Left renal cortex interstitium (tissue), 4 donors: ENCODE results near the gene SMIM30. TPM values are rescaled to one million over a fixed set of nuclear protein-coding genes. Genes with fewer than 3 reads are reported as not detected.

Source experiments
- DNase-seq, 4 donors: peaks; one replicate each; pipeline ENCODE4 v3.0.0-alpha.2; 2013; ENCODE audit warnings: low read depth in 4 of 4, low spot score in 2 of 4, missing footprints in 1 of 4
- polyA plus RNA-seq, 4 donors: library from polyadenylated mRNA; unstranded; fragments of 120-200 nt; gene quantifications; one replicate each; pipeline ENCODE4 v1.2.1, GENCODE V29; 2013; ENCODE audit not compliant: insufficient read length in 4 of 4

SMIM30 gene
- polyA plus RNA-seq, 4 donors: 70.5 to 111 (median 87.3) TPM

DNA sequence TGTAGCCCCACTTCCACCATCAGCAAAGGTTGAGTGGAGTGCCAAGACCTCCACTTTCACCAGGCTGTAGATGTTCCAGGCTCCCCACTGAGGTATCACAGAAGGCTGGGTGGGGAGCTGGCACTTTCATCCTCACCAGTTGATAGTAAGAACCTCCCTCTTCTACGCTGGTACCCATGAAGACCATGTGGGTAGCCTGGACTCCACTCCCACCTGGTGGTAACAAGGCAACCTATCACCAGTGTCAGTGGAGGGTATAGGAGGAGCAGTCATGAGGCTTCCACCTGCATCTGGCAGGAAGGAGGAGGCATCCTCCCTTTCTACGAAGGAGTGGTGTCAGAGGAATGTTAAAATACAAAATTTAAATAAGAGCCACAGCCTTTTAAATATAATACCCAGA, 4.4 kb downstream of the SMIM30 start:
- DNase-seq: no peak

DNA sequence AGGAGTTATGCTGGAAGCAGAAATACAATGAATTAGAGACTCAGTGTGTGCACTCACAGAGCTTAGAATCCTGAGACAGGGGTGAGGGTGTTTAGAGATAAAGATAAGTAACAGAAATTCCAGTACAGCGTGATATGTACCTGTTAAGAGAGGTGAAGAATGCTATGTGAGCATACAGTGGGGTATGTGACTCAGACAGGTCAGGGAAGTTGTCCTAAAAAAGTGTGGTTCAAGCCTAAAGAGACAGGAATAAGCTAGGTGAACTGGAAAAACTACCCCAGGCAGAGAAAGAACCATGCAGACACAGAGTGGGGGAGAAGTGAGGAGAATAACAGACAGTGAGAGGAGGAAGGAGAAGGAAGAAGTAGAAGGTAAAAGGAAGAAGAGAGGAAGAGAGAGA, 8.6 kb downstream of the SMIM30 start:
- no peak for DNase-seq

DNA sequence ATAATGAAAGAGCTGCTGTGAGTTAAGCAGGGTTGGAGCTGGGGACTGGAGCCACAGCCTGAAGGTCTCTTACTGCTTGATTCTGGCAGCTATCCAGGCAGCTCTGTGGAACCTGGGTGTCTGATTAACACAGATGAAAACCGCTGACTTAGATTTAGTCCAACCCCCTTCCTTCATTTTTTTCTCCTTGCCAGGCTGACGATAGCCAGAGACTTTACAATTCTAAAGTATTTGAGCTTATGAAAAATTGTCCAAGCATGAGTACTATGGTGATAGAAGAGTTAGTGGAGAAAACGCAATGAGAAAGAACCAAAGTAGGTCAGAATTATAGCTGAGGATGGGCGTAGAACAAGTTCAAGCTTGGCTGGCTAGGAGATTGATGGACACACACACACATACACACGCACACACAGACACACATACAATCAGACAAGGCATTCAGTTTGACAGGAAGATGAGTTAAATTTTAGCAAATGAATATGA, 18.2 kb downstream of the SMIM30 start:
- no peak for DNase-seq

DNA sequence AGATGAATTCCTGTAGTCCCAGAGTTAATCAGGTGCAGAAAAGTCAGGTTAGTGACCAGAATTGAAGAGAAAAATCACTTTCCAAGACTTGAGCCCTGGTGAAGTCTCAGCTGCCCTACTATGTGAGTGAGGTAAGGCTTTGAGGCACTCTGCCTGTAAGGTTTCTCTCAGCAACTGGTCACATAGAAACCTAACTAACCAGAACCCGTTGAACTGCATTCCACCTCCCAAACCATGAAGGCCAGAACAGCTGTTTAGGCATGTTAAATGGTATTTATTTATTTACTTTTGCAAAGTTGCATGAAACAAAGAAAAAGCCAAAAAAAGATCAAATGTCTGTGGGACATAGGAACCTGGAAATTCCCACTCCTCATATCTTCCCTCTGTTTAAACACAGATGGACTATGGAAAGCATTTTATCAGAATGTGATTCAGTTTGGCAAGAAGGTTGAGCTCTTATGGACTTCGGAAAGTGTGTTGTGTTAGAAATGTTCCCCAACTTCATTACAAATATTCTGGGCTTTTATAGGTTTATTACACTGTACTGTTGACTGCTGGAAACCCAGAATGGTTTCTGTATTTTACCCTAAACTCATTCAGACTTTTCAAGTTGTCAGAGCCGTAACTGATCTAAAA, 19.0 kb downstream of the SMIM30 start:
- no peak for DNase-seq

DNA sequence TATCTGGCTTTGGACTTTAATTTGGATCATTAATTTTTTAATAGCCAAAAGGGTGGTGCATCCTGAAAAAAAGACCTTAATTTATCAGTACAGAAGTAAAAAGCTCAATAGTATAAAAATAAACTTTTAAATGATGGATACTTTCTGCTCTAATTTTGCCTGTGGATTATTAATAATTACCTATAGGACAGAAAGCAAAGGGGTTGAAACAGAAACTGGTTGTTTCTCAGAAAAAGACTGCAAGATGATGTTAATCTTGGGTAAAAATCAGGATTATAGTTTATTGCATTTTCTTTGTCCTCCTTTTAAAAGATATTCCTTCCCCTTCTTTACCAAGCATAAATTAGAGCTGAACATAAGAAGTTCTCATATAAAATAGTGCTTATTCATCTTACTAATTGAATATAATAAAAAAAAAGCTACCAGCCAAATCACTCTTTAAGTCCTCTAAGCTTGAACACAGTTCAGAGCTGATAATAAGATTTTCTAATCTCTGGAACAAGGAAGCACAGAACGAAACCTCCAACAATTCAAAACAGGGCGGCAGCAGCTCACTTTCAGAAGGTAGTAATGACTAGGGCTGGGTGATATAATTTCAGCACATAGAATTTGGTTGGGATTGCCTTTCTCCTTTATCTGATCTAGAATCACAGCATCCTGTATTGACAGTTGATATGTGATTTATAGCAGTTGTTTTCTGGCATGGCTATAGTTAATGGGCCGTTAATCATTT, 23.7 kb downstream of the SMIM30 start:
- DNase-seq: no peak

DNA sequence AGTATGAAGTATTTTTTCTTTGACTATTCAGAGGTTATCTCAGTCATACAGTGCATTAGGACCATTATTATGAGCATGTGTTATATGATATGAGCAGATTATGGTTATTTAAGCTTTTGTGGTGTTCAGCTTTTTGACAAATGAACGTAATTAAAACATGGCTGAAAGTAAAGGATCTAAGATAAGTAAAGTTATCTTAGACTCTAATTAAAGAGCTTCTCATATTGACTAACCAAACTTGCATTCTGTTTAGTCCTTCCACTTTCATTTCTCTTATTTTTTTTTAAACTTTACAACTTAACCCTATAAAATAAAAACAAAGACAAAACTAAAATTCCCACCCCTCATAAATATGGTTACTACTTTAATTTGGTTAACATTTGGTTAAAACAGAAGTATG, 24.8 kb downstream of the SMIM30 start:
- no peak for DNase-seq

DNA sequence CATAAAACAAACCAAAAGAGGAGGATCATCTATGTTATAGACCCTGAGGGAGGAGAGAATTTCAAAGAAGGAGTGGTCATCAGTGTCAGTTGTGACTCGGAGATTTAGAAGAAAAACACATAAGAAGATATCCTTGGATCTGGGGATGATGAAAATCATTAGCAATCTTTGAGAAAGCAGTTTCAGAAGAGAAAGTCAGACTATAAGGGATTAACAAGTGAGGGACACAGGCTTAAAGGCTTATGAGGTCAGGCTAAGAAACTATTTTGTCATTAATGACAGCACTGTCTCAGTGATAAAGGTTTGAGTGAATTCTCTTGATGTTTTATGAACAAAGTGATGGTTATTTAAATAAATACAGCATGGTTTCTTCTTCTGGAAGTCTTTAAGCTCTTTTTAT, 25.6 kb downstream of the SMIM30 start:
- DNase-seq: no peak

DNA sequence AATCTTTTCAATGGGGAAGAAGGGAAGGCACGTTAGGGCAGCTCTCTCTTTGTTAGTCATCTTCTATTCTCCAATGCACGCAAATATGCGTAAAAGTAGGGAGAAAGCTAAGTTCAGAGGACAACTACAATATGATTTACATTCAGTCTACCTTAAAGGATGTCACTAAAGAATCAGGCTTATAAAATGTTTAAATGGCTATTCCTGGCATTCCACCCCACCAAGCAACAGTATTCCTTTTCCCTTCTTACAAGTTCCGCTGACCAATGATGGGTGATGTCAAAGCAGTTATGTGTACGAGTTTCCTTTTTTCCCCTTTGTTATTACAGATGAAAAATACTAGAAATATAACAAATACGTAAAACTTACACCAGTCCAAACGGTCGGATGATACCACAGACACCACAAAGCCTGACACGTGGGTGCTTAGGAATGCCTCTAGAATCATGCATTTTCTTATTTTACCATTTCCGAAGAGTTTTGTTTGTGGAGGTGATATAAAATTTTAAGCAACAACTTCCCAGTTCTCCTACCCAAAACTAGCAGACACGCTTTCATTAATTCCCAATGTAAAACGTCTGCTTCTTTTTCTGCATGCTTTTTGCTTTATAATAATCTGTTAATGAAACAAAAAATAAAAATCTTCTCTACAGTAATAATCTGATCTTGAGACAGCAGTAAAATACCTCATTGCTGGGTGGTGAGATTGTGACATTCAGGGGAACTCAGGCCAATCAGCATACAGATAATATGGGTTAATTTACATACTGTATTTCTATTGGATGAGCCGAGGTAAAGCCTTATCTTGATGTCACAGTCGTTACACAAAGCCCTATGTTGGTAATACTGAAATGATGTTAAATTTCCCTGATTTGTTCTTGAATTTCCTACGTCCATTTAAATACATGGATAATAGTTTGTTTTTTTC, 31.0 kb downstream of the SMIM30 start:
- no peak for DNase-seq

DNA sequence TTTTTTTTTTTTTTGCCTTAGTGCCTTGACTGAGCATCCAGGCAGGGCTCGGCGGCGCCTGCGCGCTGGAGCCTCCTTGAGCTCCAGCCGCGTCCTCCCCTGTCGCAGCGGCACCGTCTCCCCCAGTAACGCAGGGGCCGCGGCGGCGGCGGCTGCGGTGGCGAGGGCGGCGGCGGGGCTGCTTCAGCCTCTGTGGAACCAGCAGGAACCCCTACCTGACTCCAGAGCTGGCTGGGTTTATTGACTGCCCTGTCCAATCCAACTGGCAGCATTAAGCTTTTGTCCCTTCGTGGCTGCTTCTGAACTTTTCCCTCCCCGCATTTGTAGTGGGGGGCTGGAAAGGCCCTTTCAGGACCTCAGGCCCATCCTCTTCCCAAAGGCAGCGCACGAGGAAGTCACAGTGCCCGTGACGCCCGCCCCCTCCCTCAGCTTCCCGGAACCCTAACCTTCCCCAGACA, 31.9 kb downstream of the SMIM30 start, which contains the start of gene GPR85:
TSS of gene GPR85 (minus strand) at position 397 of the 458 bp plus-strand sequence. CDS start 2,106 bp downstream, outside the sequence.
- DNase-seq: no peak

DNA sequence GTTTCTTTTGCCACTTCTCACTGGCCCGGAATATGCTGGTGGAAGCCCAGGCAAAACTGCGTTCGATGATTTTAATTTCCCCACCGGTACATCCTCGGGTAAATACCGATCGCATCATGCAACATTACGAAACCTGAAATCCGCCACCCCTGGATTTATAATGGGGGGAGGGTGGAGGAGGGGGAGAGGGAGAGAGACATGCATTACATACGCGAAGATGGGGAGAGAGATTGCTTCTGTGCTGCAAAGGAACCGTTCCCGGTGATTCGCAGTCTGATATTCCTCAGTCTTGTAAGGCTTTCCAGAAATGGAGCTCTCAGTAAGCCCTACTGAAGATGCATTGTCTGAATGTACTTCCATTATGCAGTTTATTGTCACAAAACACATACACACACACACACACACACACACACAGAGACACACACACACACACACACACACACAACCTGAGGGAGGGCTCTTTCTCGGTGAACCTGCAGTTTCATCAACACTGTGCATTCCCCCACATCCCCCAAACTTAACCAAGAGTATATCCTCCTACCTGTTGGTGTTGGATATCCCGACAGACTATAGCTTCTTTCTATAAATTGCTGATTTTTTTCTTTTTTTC, 32.5 kb downstream of the SMIM30 start:
- no peak for DNase-seq

DNA sequence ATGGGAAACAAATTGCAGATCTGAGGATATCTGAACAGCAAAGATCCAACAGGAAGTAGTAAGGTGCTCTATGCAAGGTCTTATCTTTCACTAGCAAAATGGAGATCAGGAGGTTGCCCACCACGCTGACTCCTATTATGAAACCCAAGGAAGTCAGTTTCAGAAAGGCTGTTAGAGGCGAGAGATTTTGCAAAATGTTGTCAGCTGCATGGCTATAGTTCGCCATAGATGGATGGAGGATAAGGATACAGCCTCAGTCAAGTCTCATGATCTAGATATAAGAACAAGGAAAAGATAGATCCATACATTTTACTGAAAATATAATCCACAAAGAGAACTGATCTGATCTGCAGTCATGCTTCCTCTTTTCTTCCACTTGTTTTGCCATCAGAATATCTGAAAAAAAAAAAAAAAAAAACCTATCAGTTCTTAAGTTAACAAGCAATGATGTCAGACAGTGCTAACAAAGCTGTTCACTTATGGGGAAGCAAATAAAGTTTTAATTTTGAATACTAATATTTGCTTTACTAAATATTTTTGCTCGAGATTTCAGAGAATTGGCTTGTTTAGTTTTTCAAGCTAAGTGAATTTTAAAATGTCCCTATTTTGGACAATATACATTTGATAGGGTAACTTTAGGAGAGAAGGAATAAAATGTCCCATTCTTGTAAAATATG, 33.7 kb downstream of the SMIM30 start:
- DNase-seq: no peak

DNA sequence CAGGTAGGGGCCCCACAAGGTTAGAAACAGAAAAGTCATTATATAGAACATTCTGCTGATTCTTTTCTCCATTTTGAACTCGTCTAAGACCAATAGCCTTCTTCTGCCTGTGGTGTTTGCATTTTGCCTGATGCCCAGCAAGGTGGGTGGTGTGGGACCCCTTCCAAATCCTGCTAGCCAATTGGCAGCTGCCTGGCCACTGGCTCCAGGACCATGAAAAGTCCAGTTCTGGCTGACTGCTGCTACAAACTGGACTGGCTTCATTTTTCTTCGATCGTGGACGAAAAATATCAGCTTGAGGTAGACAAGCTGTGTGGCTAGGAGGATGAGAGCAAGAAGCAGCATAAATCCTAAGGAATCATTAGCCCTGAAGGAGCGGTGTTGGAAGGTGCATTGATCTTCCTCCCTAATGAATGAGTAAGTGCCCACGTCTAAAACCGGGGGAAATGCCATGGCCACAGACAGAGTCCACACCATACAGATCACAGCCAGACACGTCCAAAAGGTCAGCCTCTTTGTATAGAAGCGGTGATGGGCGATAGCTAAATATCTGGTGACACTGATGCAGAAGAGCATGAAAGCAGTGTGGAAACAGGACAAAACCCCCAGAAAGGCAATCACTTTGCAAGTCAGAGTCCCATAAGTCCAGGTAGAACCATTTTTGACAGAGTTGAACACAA, 34.4 kb downstream of the SMIM30 start:
- DNase-seq: no peak

DNA sequence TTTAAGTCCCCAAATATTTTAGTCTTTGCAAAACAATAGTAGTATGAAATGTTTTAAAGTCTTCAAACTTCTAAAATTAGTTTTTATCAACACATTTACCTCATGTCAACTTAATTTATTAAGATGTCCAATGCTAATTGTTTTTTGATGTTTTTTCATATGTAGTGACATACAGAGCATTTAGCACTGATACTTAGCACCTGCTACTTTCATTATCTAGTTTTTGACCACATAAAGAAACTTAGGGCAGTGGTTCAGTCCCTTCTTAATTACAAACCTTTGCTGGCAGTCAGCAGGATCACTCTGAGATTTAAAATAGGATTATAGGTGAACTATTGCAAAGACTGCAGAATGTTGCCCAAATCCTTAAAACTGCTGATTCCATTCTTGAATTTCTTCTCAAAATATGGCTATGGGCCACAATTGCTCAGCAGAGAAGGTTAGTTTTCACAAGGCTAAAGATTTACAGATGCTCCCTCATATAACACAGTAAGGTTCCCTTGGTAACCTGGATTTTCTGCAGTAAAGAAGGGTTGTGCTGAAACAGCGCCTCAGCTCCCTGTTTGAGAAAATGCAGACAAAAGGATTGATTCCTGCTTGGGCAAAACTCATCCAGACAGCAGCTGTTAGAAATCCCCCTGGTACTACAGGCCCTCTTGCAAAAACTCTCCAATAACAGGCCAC, 35.1 kb downstream of the SMIM30 start:
- DNase-seq: no peak

DNA sequence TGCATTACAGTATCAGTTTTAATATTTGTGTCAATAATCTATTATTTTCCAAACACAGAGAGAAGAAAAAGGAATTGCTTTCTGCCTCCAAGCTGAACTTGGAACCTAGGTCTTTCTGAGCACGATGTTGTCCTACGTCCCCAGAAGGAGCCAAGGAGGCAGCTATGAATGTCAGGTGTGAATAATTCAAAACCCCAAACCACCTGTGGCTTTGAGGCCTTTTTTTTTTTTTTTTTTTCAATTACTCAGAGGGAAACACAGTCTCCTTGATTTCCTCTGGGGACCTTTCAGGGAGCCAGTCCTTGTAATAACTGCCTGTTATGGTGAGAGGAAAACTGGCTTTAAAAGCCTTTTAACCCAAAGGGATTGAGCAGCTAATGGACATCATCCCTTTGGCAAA, 40.0 kb downstream of the SMIM30 start:
- DNase-seq: no peak

DNA sequence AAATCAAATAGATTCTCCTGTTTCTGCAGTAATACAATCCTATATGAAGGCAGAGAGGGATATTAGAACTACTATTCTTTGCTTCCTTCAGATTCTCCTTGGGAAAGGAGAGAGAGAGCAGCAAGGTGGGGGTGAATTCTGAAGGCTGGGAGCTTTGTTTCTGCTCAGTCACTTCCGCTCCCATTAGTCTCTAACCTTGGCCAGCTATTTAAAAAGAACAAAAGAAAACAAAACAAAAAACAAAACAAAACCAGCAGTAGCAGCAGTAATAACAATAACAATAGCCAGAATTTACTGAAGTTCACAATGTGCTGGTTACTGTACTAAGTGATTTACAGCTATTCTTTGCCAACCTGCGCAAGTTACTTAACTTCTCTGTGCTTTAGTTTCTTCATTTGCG, 41.7 kb downstream of the SMIM30 start:
- no peak for DNase-seq

DNA sequence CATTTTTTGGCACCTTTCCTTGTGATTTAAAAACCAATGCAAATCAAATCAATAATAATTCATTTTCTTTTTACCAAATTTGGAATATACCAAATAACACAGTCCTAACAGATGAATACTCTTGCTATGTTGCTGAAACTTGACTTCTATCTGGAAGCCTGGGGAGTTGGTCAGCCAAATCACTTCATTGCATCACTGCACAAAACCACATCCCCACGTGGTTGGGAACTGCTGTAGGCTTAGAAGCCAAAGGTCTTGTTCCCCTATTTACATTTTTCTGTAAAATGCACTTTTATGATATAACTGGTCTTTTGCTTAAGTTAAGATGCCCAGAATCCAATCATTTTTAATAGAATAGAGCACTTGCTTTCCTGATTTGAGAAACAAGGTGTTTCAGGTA, 46.9 kb downstream of the SMIM30 start:
- DNase-seq: no peak
